H1 (cell line): ENCODE measurements around the gene CXCL11. TPM values are rescaled to one million over a fixed set of nuclear protein-coding genes. Genes with fewer than 3 reads are reported as not detected.

Experiments used
- CEBPB ChIP-seq: IDR thresholded peaks from 2 replicates; pipeline ENCODE4 v1.6.1; 2012; ENCODE audit warnings: low read depth, low read length
- CHD1 ChIP-seq: IDR thresholded peaks from 2 replicates; pipeline ENCODE4 v1.6.1; 2012; ENCODE audit warnings: low read depth, low read length, improper control_type of control experiment
- GABPA ChIP-seq: IDR thresholded peaks from 2 replicates; pipeline ENCODE4 v1.6.1; 2011; ENCODE audit warnings: mild to moderate bottlenecking, low read length, moderate library complexity, borderline replicate concordance; ENCODE audit not compliant: insufficient read depth
- RAD21 ChIP-seq, 2 experiments: IDR thresholded peaks in 1 of 2; conservative IDR thresholded peaks in 1 of 2; 2 replicates each; pipeline ENCODE4 v1.6.1; 2011; ENCODE audit warnings: low read depth in 2 of 2, low read length in 2 of 2, improper control_type of control experiment in 1 of 2, inconsistent platforms in 1 of 2, mild to moderate bottlenecking in 1 of 2, moderate library complexity in 1 of 2
- SUZ12 ChIP-seq: fragments of 200-600 bp; sonication (generic); IDR thresholded peaks from 2 replicates; pipeline ENCODE4 v1.6.1; 2012; ENCODE audit warnings: mild to moderate bottlenecking, inconsistent platforms, low read length, moderate library complexity, mixed read lengths
- ZNF274 ChIP-seq: IDR thresholded peaks from 2 replicates; pipeline ENCODE4 v1.7.0; 2012; ENCODE audit warnings: low read length, borderline replicate concordance; ENCODE audit errors: extremely low read depth
- polyA plus RNA-seq, 7 experiments: library from polyadenylated mRNA; depleted of rRNA in 3 of 7; stranded (reverse) in 5 of 7; unstranded in 2 of 7; fragments of >200 nt in 5 of 7; fragments of 200-250 nt in 2 of 7; gene quantifications; 1 replicate in 5 of 7; 2 replicates in 1 of 7; 4 replicates in 1 of 7; pipeline versions ENCODE4 v1.2.1 to v1.2.3, GENCODE V29; 2011 to 2013; ENCODE audit warnings: missing spikeins in 2 of 7, mixed read lengths in 2 of 7
- total RNA-seq: library from RNA; stranded (reverse); fragmentation: NEBNext Ultra II Directional; extraction: Animal tissue kit (Norgen Biotek cat#: 25700); gene quantifications from 2 replicates; pipeline ENCODE4 v1.2.1, GENCODE V29; 2021

CXCL11 gene
- total and polyA plus RNA-seq, 2 of the 8 experiments (the other 6 are each of a cell fraction or from before 2014, with no cell fraction given) = 0.18 TPM; not detected in 1

GRCh38 chr4:75997946-75998345 lies 37.9 kb downstream of the CXCL11 start (continued):
- no peak for TF ChIP-seq GABPA
- no peak for TF ChIP-seq CHD1
- TF ChIP-seq RAD21 (IDR thresholded peaks at IDR 0.05 in 1 of 2, conservative IDR thresholded peaks at IDR 0.05 in 1 of 2; ENCODE audit: low read depth in 2 of 2, low read length in 2 of 2) = no peak
- TF ChIP-seq SUZ12 = no peak
- TF ChIP-seq ZNF274 = no peak
- TF ChIP-seq CEBPB = no peak
- TF ChIP-seq, all 59 proteins: peak for 0
